HCT116 (cell line): ENCODE data around the gene ATAD3A.

Experiments used
- EGR1 ChIP-seq: IDR thresholded peaks from 2 replicates; pipeline ENCODE4 v1.6.1; 2012; ENCODE audit warnings: low read depth
- YY1 ChIP-seq: IDR thresholded peaks from 2 replicates; pipeline ENCODE4 v1.6.1; 2011; ENCODE audit warnings: low read length, low read depth, moderate library complexity, mild to moderate bottlenecking; ENCODE audit not compliant: insufficient replicate concordance; ENCODE audit errors: extremely low read depth

GRCh38 chr1:1569341-1569740 is 57.4 kb downstream of the ATAD3A start:
- TF ChIP-seq YY1 (no peak), EGR1 (no peak)
